Gastrocnemius medialis (tissue), 4 donors: ENCODE data around the gene P2RX2. TPM values are rescaled to one million over a fixed set of nuclear protein-coding genes. Genes with fewer than 3 reads are reported as not detected.
A peak's percentile ranks its signal among the peaks of the same experiment; 100 is the strongest.

Experiments used
- ATAC-seq, 2 donors: fragments of 150-250 bp; one replicate each; pipeline ENCODE4 v1.9.1; 2016
- DNase-seq, 2 donors: peaks; one replicate each; pipeline ENCODE4 v3.0.0-alpha.2; 2019
- H3K27ac ChIP-seq, 4 donors: fragments of 200-600 bp; sonication (generic); 1 replicate in 1 of 4; 2 replicates in 3 of 4; pipeline ENCODE4 v1.5.1; 2016 to 2018; ENCODE audit warnings: mild to moderate bottlenecking in 2 of 4, moderate library complexity in 1 of 4
- H3K27me3 ChIP-seq, 3 donors: fragments of 200-600 bp; sonication (generic) in 2 of 3; 1 replicate in 1 of 3; 2 replicates in 2 of 3; pipeline versions ENCODE4 v1.5.1 to v1.6.0; 2016 to 2019; ENCODE audit warnings: mild to moderate bottlenecking in 1 of 3, moderate library complexity in 1 of 3
- H3K36me3 ChIP-seq, 2 donors: fragments of 200-600 bp; sonication (generic) in 1 of 2; one replicate each; pipeline ENCODE4 v1.5.1; 2017 to 2018
- H3K4me1 ChIP-seq, 2 donors: fragments of 200-600 bp; sonication (generic) in 1 of 2; one replicate each; pipeline ENCODE4 v1.5.1; 2016 to 2017; ENCODE audit warnings: mild to moderate bottlenecking in 2 of 2
- H3K4me3 ChIP-seq, 4 donors: fragments of 200-600 bp; sonication (generic) in 3 of 4; 1 replicate in 1 of 4; 2 replicates in 3 of 4; pipeline ENCODE4 v1.5.1; 2016 to 2019; ENCODE audit warnings: mild to moderate bottlenecking in 2 of 4
- H3K9me3 ChIP-seq, 3 donors: fragments of 200-600 bp; sonication (generic) in 2 of 3; 1 replicate in 1 of 3; 2 replicates in 2 of 3; pipeline ENCODE4 v1.5.1; 2016 to 2019
- POLR2A ChIP-seq, 2 donors: fragments of 450-650 bp; IDR thresholded peaks; one replicate each; pipeline ENCODE4 v1.6.1; 2017; ENCODE audit warnings: antibody characterized with exemption in 2 of 2, mild to moderate bottlenecking in 2 of 2, moderate library complexity in 2 of 2
- in situ Hi-C, 4 donors: fragments of 200-750 bp; cut with MboI; loops; one replicate each; pipeline versions ENCODE4 v1.15.0 to v1.8.0; 2017; ENCODE audit warnings: low sequenced_read_pairs in 4 of 4
- intact Hi-C: fragments of 100-400 bp; cut with DNase I; formaldehyde crosslinking; loops from one replicate; pipeline ENCODE4 v1.15.1; 2023; ENCODE audit warnings: low total_unique reads
- total RNA-seq, 4 donors: library from RNA; depleted of rRNA; stranded (reverse); fragments of >200 nt; gene quantifications; one replicate each; pipeline versions ENCODE4 v1.1.0 to v1.2.3, GENCODE V29; 2016
- TF ChIP-seq, protein P1 (sequence below), 5 experiments: fragments of 450-650 bp in 3 of 5; fragments of 200-600 bp in 2 of 5; sonication (generic) in 2 of 5; IDR thresholded peaks in 4 of 5; conservative IDR thresholded peaks in 1 of 5; 1 replicate in 4 of 5; 2 replicates in 1 of 5; pipeline ENCODE4 v1.5.1; 2016 to 2019; ENCODE audit warnings: antibody characterized with exemption in 5 of 5, mild to moderate bottlenecking in 3 of 5, moderate library complexity in 3 of 5

P2RX2 gene
- total RNA-seq, 4 donors from 2014 or later, result not detected

DNA sequence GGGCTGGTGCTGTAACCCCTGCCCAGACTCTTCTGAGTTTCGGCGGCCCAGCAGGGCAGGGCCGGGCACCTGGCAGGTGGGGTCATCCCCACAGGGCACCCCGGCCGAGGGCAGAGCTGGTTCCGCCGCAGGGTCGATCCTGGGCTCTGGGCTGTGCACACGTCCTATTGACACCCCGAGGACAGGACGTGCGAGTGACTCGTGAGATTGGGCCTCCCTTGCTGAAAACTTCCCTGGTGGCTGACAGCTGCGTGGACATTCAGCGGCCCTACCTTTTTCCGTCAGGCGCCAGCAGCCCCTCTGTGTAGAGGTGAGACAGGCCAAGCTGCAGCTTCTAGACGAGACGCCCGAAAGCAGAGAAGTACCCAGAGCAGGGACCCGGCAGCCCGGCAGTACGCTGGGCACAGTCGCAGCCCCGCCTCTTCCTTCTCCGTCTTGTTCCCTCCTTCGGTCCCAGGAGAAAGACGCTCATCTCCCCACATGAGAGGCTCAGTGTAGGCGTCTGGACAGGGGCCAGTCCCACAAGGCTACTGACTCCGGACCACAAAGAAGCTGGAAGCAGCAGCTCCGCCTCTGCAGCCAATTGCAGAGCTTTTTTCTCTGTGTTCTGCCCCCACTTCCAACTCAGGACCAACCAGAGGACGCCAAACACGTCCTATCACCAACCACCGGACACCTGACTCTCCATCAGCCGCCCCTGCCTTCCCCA, 8.4 kb upstream of the P2RX2 start, which contains the start of gene LRCOL1:
LRCOL1 (minus strand) TSS at position 532 of the 709 bp plus-strand sequence. CDS start 4,331 bp downstream, outside the sequence.
- intact Hi-C loops, result no loop called here
- no peak for ATAC-seq
- in situ Hi-C loops, result loop anchor here in 1 of 4 donors (25.0 kb wide), 1 partner anchor 198 kb away; no protein-coding TSS in a partner anchor

DNA sequence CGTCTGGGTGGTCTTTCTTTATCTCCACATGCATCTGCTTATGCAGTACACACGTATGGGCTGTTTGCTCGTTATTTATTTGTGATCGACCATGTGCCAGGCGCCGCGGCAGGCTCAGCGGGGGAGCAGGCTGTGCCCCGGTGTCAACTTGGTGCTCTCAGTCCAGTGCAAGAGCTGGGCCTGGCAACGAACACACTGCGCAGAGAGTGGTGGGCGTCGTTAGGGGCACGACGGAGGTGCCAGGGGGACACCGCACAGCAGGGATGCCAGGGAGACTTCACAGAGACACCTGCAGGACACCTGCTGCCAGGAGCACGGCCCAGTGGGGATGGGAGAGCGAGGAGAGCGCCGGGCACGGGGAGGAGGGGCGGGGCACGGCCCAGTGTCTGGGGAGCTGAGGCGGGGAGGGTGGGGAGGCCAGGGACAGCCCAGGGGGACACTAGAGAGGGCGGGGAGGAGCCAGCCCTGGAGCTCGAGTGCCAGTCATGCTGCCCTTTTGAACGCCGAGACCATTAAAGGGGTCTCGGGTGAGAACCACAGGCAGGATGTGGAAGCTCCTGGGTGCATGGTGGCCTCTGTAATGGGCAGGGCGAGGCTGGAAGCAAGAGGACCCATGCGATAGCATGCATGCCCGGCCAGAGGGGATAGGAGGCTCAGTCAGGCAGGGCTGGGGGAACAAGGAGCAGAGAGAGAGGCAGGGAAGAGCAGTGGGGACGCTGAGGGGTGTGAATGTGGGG, 7.5 kb upstream of the P2RX2 start:
- DNase-seq (no peak), ATAC-seq (no peak)
- intact Hi-C loops, result no loop called here
- in situ Hi-C loops, result loop anchor here in 1 of 4 donors (25.0 kb wide), 1 partner anchor 199 kb away; no protein-coding TSS in a partner anchor
- no peak overlapping the region for H3K27ac ChIP-seq
- H3K27me3 ChIP-seq, result peaks cover 42 to 79% (median 55%) of the 10 kb centered on the region in 3 donors
- TF ChIP-seq, protein P1, sequence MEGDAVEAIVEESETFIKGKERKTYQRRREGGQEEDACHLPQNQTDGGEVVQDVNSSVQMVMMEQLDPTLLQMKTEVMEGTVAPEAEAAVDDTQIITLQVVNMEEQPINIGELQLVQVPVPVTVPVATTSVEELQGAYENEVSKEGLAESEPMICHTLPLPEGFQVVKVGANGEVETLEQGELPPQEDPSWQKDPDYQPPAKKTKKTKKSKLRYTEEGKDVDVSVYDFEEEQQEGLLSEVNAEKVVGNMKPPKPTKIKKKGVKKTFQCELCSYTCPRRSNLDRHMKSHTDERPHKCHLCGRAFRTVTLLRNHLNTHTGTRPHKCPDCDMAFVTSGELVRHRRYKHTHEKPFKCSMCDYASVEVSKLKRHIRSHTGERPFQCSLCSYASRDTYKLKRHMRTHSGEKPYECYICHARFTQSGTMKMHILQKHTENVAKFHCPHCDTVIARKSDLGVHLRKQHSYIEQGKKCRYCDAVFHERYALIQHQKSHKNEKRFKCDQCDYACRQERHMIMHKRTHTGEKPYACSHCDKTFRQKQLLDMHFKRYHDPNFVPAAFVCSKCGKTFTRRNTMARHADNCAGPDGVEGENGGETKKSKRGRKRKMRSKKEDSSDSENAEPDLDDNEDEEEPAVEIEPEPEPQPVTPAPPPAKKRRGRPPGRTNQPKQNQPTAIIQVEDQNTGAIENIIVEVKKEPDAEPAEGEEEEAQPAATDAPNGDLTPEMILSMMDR (IDR thresholded peaks at IDR 0.05 in 4 of 5, conservative IDR thresholded peaks at IDR 0.05 in 1 of 5), result no peak
- no peak for TF ChIP-seq POLR2A (IDR thresholded peaks at IDR 0.05)
- no peaks in the 10 kb centered on the region for H3K9me3 ChIP-seq
- H3K4me3 ChIP-seq, result no peak overlapping the region
- no peaks in the 10 kb centered on the region for H3K36me3 ChIP-seq
- H3K4me1 ChIP-seq, result no peaks in the 10 kb centered on the region

More for the DNA sequence above, 8.4 kb upstream of the P2RX2 start, which contains the start of gene LRCOL1:
- Histone ChIP-seq H3K9me3 (no peaks in the 10 kb centered on the region), H3K27me3 (peaks cover 37 to 78% (median 51%) of the 10 kb centered on the region in 3 donors), H3K4me3 (peak within 1 kb of the TSS in 1 of 4 donors; percentile 17), H3K4me1 (no peaks in the 10 kb centered on the region), H3K36me3 (no peaks in the 10 kb centered on the region), H3K27ac (no peak within 1 kb of the TSS)
- TF ChIP-seq, protein P1 (IDR thresholded peaks at IDR 0.05 in 4 of 5, conservative IDR thresholded peaks at IDR 0.05 in 1 of 5), result no peak
- no peak for TF ChIP-seq POLR2A (IDR thresholded peaks at IDR 0.05)
- no peak for DNase-seq

DNA sequence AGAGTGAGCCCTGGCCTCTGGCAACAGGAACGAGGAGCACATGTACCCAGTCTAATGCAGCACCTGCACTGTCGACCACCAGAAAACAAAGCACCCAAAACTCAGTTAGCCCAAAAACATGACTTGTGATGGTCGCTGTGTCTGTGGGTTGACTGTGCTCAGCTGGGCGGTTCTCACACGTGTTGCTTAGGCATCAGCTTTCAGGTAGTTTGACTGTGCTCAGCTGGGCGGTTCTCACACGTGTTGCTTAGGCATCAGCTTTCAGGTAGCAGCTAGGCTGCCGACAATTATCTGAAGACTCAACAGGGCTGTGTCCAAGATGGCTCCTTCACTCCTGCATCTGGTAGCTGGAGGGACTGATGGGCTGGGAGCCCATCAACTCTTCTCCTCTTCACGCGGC, 7.0 kb upstream of the P2RX2 start:
- DNase-seq (no peak), ATAC-seq (no peak)
- Histone ChIP-seq H3K36me3 (no peaks in the 10 kb centered on the region), H3K9me3 (peaks cover 0 to under 1% (median 0%) of the 10 kb centered on the region in 3 donors), H3K27me3 (peaks cover 45 to 79% (median 56%) of the 10 kb centered on the region in 3 donors), H3K4me1 (no peaks in the 10 kb centered on the region), H3K27ac (no peak overlapping the region), H3K4me3 (no peak overlapping the region)
- in situ Hi-C loops (loop anchor here in 1 of 4 donors (25.0 kb wide), 1 partner anchor 199 kb away; no protein-coding TSS in a partner anchor), intact Hi-C loops (no loop called here)
- no peak for TF ChIP-seq POLR2A (IDR thresholded peaks at IDR 0.05)
- TF ChIP-seq, protein P1 (IDR thresholded peaks at IDR 0.05 in 4 of 5, conservative IDR thresholded peaks at IDR 0.05 in 1 of 5), result no peak

DNA sequence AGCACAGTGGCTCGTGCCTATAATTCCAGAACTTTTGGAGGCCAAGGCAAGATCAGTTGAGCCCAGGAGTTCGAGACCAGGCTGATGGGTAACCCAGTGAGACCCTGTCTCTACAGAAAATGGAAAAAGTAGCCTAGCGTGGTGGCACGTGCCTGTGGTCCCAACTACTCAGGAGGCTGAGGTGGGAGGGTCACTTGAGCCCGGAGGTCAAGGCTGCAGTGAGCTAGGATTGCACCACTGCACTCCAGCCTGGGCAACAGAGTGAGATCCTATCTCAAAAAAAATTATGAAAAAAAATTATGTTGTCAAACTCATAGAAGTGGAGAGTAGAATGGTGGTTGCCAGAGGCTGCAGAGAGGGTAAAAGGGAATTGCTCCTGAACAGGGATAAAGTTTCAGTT, 4.5 kb upstream of the P2RX2 start:
- Histone ChIP-seq H3K27ac (no peak overlapping the region), H3K27me3 (peaks cover 41 to 78% (median 58%) of the 10 kb centered on the region in 3 donors), H3K9me3 (peaks cover 0 to 12% (median 0%) of the 10 kb centered on the region in 3 donors), H3K4me3 (no peak overlapping the region), H3K4me1 (no peaks in the 10 kb centered on the region), H3K36me3 (no peaks in the 10 kb centered on the region)
- DNase-seq, result no peak
- TF ChIP-seq POLR2A (IDR thresholded peaks at IDR 0.05), result no peak
- TF ChIP-seq, protein P1 (IDR thresholded peaks at IDR 0.05 in 4 of 5, conservative IDR thresholded peaks at IDR 0.05 in 1 of 5), result no peak
- in situ Hi-C loops (loop anchor here in 1 of 4 donors (25.0 kb wide), 1 partner anchor 202 kb away; no protein-coding TSS in a partner anchor), intact Hi-C loops (no loop called here)
- ATAC-seq, result no peak
